ENCODE measurements around the gene KCNQ1. TPM values are rescaled to one million over a fixed set of nuclear protein-coding genes. Genes with fewer than 3 reads are reported as not detected.

KCNQ1 gene
- total RNA-seq, 1 donor from 2014 or later: 2.7 TPM

DNA sequence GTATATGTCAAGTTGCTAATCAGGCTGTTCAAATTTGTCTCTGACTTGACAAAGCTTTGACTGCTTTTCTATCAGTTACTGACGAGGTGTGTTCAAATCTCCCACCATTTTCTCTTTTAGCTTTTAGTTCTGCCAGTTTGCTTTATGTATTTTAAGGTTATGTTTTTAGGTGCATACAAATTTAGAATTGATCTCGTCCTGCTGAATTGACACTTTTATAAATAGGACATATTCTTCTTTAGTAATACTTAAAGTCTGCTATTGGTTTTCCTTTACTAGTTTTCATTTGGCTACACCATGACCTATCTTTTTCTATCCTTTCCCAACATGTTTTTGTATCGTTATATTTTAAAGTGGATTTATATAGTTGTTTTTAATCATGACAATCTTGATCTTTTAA lies 320.7 kb downstream of the KCNQ1 start:
- DNase-seq (ENCODE audit: extremely low spot score in 2 of 2): no peak
- intact Hi-C loops (cut with DNase I): no loop called here
- H3K4me3 ChIP-seq: no peak overlapping the region
- H3K27me3 ChIP-seq: no peaks in the 10 kb centered on the region
- no peak overlapping the region for H3K27ac ChIP-seq
- no peaks in the 10 kb centered on the region for H3K4me1 ChIP-seq
- H3K36me3 ChIP-seq: no peaks in the 10 kb centered on the region
- H3K9me3 ChIP-seq: no peaks in the 10 kb centered on the region
- TF ChIP-seq CTCF (IDR thresholded peaks at IDR 0.05) (no peak), POLR2AphosphoS5 (IDR thresholded peaks at IDR 0.05; ENCODE audit: insufficient read depth in 1 of 2, low read depth in 1 of 2) (no peak), POLR2A (IDR thresholded peaks at IDR 0.05) (no peak)

GRCh38 chr11:2766166-2766565 lies 321.4 kb downstream of the KCNQ1 start:
- Histone ChIP-seq H3K9me3 (no peaks in the 10 kb centered on the region), H3K27ac (no peak overlapping the region), H3K36me3 (no peaks in the 10 kb centered on the region), H3K27me3 (no peaks in the 10 kb centered on the region), H3K4me3 (no peak overlapping the region), H3K4me1 (peaks cover 6% of the 10 kb centered on the region)
- peak; percentile 32 to 64 for DNase-seq (ENCODE audit: extremely low spot score in 2 of 2)
- intact Hi-C loops (cut with DNase I): no loop called here
- TF ChIP-seq CTCF (IDR thresholded peaks at IDR 0.05): no peak
- TF ChIP-seq POLR2A (IDR thresholded peaks at IDR 0.05): no peak
- no peak for TF ChIP-seq POLR2AphosphoS5 (IDR thresholded peaks at IDR 0.05; ENCODE audit: insufficient read depth in 1 of 2, low read depth in 1 of 2)

DNA sequence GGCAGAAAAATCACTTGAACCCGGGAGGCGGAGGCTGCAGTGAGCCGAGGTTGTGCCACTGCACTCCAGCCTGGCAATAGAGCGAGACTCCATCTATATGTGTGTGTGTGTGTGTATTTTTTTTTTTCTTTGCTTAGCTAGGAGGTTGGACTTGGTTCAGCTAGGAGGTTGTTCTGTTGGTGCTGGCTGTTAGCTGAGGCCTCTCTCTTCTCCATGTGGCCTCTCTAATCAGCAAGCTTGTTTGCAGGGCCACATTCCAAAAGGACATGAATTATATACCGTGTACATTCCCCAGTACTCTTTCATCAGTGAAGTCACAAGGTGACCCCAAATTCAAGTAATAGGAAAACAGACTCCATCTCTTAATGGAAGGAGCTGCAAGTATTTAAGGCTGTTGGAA lies 322.3 kb downstream of the KCNQ1 start:
- no peak for TF ChIP-seq CTCF (IDR thresholded peaks at IDR 0.05)
- TF ChIP-seq POLR2A (IDR thresholded peaks at IDR 0.05): no peak
- TF ChIP-seq POLR2AphosphoS5 (IDR thresholded peaks at IDR 0.05; ENCODE audit: insufficient read depth in 1 of 2, low read depth in 1 of 2): no peak

DNA sequence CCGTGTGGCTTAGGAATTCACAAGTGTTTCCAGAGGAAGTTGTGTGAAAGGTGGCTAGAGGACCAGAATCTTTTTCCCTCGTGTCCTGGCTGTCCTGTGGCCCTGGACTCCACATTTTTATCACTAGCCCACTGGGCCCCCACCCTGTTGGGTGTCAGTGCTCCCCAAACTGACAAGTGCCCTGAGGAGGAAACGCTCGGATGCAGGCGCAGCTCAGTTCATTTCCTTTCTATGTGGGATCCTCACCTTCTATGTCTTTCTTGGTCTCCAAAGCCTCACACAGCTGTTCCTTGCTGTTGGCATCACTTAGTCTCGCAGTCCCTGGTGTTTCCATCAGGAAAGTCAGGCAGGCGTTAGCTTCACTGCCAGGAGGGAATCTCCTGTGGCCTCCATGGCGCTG lies 323.0 kb downstream of the KCNQ1 start:
- Histone ChIP-seq H3K36me3 (no peaks in the 10 kb centered on the region), H3K4me3 (no peak overlapping the region), H3K4me1 (peaks cover 6% of the 10 kb centered on the region), H3K9me3 (no peaks in the 10 kb centered on the region), H3K27ac (no peak overlapping the region), H3K27me3 (no peaks in the 10 kb centered on the region)
- peak in 1 of 2 donors; percentile 44 for DNase-seq (ENCODE audit: extremely low spot score in 2 of 2)
- intact Hi-C loops (cut with DNase I): no loop called here
- no peak for TF ChIP-seq CTCF (IDR thresholded peaks at IDR 0.05)
- no peak for TF ChIP-seq POLR2AphosphoS5 (IDR thresholded peaks at IDR 0.05; ENCODE audit: insufficient read depth in 1 of 2, low read depth in 1 of 2)
- no peak for TF ChIP-seq POLR2A (IDR thresholded peaks at IDR 0.05)

More for the DNA sequence above, 322.3 kb downstream of the KCNQ1 start:
- H3K9me3 ChIP-seq: no peaks in the 10 kb centered on the region
- no peak overlapping the region for H3K27ac ChIP-seq
- peaks cover 6% of the 10 kb centered on the region for H3K4me1 ChIP-seq
- H3K4me3 ChIP-seq: no peak overlapping the region
- peak in 1 of 2 donors; percentile 11 for DNase-seq (ENCODE audit: extremely low spot score in 2 of 2)
- intact Hi-C loops (cut with DNase I): no loop called here
- no peaks in the 10 kb centered on the region for H3K36me3 ChIP-seq
- no peaks in the 10 kb centered on the region for H3K27me3 ChIP-seq

GRCh38 chr11:2768471-2769408 lies 323.9 kb downstream of the KCNQ1 start:
- TF ChIP-seq POLR2AphosphoS5 (IDR thresholded peaks at IDR 0.05; ENCODE audit: insufficient read depth in 1 of 2, low read depth in 1 of 2): no peak
- TF ChIP-seq CTCF (IDR thresholded peaks at IDR 0.05): no peak
- no peak for TF ChIP-seq POLR2A (IDR thresholded peaks at IDR 0.05)
- DNase-seq (ENCODE audit: extremely low spot score in 2 of 2): peak; percentile 71 to 94
- intact Hi-C loops (cut with DNase I): no loop called here
- H3K27ac ChIP-seq: no peak overlapping the region
- H3K27me3 ChIP-seq: no peaks in the 10 kb centered on the region
- H3K4me1 ChIP-seq: peaks cover 6% of the 10 kb centered on the region
- H3K4me3 ChIP-seq: no peak overlapping the region
- H3K36me3 ChIP-seq: no peaks in the 10 kb centered on the region
- no peaks in the 10 kb centered on the region for H3K9me3 ChIP-seq
